Tibial nerve (tissue), 4 donors: ENCODE measurements around the gene SYNM. TPM values are rescaled to one million over a fixed set of nuclear protein-coding genes. Genes with fewer than 3 reads are reported as not detected.

ENCODE experiments used
- DNase-seq, 2 donors: peaks; one replicate each; pipeline ENCODE4 v3.0.0-alpha.2; 2019; ENCODE audit warnings: low spot score in 2 of 2
- H3K27ac ChIP-seq, 4 donors: fragments of 200-600 bp; sonication (generic) in 3 of 4; one replicate each; pipeline ENCODE4 v1.5.1; 2017 to 2019; ENCODE audit warnings: mild to moderate bottlenecking in 1 of 4
- H3K27me3 ChIP-seq, 2 donors: fragments of 200-600 bp; sonication (generic) in 1 of 2; one replicate each; pipeline versions ENCODE4 v1.5.1 to v1.6.0; 2017 to 2019
- H3K36me3 ChIP-seq, 3 donors: fragments of 200-600 bp; sonication (generic); one replicate each; pipeline ENCODE4 v1.5.1; 2018 to 2019
- H3K4me1 ChIP-seq, 4 donors: fragments of 200-600 bp; sonication (generic) in 3 of 4; one replicate each; pipeline ENCODE4 v1.5.1; 2017 to 2019
- H3K4me3 ChIP-seq, 4 donors: fragments of 200-600 bp; sonication (generic) in 3 of 4; one replicate each; pipeline ENCODE4 v1.5.1; 2017 to 2019; ENCODE audit warnings: mild to moderate bottlenecking in 1 of 4, moderate library complexity in 1 of 4
- H3K9me3 ChIP-seq, 4 donors: fragments of 200-600 bp; sonication (generic) in 3 of 4; one replicate each; pipeline ENCODE4 v1.5.1; 2017 to 2019
- EP300 ChIP-seq, 2 donors: sonication (generic); formaldehyde crosslinking; IDR thresholded peaks; one replicate each; pipeline ENCODE4 v1.6.1; 2017; ENCODE audit warnings: antibody characterized with exemption in 2 of 2, mild to moderate bottlenecking in 1 of 2
- POLR2A ChIP-seq, 2 donors: fragments of 450-650 bp; IDR thresholded peaks; one replicate each; pipeline ENCODE4 v1.6.1; 2017; ENCODE audit warnings: antibody characterized with exemption in 2 of 2, mild to moderate bottlenecking in 2 of 2, moderate library complexity in 2 of 2
- WGBS, 2 donors: methylation state at CpG; one replicate each; pipeline ENCODE4 v1.1.5; 2018; 5-methylcytosine and 5-hydroxymethylcytosine counted together
- total RNA-seq, 4 donors: library from RNA; depleted of rRNA; stranded (reverse); fragments of >200 nt; gene quantifications; one replicate each; pipeline ENCODE4 v1.1.0, GENCODE V29; 2016
- TF ChIP-seq, protein P1 (sequence below), 5 experiments: fragments of 200-600 bp in 3 of 5; fragments of 450-650 bp in 2 of 5; sonication (generic) in 3 of 5; IDR thresholded peaks; one replicate each; pipeline ENCODE4 v1.5.1; 2016 to 2019; ENCODE audit warnings: antibody characterized with exemption in 5 of 5, mild to moderate bottlenecking in 3 of 5, moderate library complexity in 2 of 5

SYNM gene
- total RNA-seq, 4 donors from 2014 or later: 26.4 to 47.0 (median 29.6) TPM

DNA sequence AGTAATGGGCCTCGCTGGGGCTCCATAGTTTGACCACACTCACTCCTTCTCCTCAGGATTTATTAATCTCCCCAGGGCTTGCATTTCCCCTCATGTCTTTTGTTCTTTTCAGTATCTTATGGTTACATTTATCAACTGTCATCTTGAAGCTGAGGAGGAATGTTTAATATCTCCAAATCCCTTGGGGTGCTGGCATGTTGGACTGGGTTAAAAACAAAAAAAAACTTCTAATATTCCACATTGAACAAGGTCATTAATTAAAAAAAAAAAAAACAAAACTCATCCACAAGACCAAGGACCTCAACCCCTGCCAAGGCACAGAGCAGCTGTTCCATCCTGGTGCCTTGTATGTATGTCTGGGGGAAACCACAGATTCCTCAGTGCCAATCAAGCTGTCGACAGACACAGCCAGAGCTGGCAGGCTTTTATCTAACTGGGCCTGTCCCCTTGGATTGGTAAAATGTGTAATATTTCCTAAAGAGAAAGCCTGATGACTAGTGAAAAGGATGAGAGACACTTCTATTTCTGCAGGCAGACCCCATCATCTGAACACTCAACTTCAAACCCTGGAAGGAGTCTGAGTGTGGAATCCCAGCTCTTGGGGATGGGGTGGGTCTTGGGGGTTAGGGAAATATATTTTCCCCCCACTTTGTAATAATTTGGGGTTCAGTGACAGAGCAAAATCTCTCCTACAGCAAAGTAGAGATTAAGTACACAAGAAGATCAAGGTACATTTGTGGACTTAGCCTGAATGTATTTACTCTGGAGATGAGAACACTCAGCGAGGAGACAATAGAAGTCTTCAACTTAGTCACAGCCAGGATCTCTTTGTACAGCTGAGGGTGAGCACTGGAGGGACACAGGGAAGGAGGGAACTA, 75.4 kb downstream of the SYNM start:
- H3K9me3 ChIP-seq: no peaks in the 10 kb centered on the region
- no peak overlapping the region for H3K4me3 ChIP-seq
- DNase-seq: no peak
- TF ChIP-seq, protein P1, sequence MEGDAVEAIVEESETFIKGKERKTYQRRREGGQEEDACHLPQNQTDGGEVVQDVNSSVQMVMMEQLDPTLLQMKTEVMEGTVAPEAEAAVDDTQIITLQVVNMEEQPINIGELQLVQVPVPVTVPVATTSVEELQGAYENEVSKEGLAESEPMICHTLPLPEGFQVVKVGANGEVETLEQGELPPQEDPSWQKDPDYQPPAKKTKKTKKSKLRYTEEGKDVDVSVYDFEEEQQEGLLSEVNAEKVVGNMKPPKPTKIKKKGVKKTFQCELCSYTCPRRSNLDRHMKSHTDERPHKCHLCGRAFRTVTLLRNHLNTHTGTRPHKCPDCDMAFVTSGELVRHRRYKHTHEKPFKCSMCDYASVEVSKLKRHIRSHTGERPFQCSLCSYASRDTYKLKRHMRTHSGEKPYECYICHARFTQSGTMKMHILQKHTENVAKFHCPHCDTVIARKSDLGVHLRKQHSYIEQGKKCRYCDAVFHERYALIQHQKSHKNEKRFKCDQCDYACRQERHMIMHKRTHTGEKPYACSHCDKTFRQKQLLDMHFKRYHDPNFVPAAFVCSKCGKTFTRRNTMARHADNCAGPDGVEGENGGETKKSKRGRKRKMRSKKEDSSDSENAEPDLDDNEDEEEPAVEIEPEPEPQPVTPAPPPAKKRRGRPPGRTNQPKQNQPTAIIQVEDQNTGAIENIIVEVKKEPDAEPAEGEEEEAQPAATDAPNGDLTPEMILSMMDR (IDR thresholded peaks at IDR 0.05): no peak
- TF ChIP-seq EP300 (IDR thresholded peaks at IDR 0.05): no peak
- no peak for TF ChIP-seq POLR2A (IDR thresholded peaks at IDR 0.05)
- no peaks in the 10 kb centered on the region for H3K27me3 ChIP-seq
- WGBS, 2 donors: 82 to 87% methylated on average over 3 of the region's 3 CpGs
- peaks cover 0 to 6% (median 0%) of the 10 kb centered on the region in 3 donors for H3K36me3 ChIP-seq
- peak overlapping the region in 1 of 4 donors; percentile 53 for H3K27ac ChIP-seq
- peaks cover 0 to 46% (median 11%) of the 10 kb centered on the region in 4 donors for H3K4me1 ChIP-seq

DNA sequence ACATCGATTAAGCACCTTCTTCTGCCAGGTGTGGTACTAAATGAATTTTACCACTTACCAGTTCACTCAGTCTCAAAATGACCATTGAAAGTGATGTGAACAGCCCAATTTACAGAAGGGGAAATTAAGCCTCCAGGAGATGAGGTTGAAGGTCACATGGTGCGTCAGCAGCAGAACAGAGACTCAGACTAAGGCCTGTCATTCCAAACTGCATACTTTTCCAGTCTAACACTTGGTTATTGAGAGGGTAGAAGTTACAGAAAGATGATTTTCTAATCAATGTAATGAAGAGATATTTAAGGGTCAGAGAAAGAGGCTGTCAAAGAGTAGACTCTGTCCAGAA, 76.1 kb downstream of the SYNM start:
- no peak overlapping the region for H3K4me3 ChIP-seq
- H3K4me1 ChIP-seq: peaks cover 0 to 52% (median 13%) of the 10 kb centered on the region in 4 donors
- H3K9me3 ChIP-seq: no peaks in the 10 kb centered on the region
- peaks cover 0 to 6% (median 0%) of the 10 kb centered on the region in 3 donors for H3K36me3 ChIP-seq
- 90 to 92% methylated on average over 2 of the region's 2 CpGs for WGBS, 2 donors
- H3K27me3 ChIP-seq: no peaks in the 10 kb centered on the region
- H3K27ac ChIP-seq: peak overlapping the region in 2 of 4 donors; percentile 53 to 63
- no peak for TF ChIP-seq POLR2A (IDR thresholded peaks at IDR 0.05)
- TF ChIP-seq, protein P1 (IDR thresholded peaks at IDR 0.05): no peak
- TF ChIP-seq EP300 (IDR thresholded peaks at IDR 0.05): no peak
- DNase-seq: no peak

DNA sequence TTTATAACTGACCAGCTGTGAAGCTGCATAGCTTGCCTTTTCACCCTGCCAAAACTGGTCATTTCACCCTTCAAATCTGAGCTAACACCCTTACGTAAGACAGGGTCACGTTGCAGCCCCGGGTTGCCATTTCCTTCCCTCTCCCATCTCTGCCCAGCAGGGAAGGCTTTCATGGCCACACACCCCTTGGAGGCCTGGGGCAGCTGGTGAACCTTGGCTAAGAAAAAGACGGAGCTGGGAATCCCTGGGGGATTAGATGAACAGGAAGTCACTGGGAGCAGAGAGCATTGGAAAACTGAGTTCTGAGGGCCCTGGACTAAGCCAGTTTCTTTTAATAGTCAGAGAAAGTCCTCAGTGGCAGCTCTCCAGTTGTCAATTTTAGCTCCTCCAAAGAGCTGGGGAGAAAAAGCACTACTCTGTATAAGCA, 76.7 kb downstream of the SYNM start:
- H3K9me3 ChIP-seq: no peaks in the 10 kb centered on the region
- peaks cover 0 to 58% (median 15%) of the 10 kb centered on the region in 4 donors for H3K4me1 ChIP-seq
- H3K27me3 ChIP-seq: no peaks in the 10 kb centered on the region
- peak; percentile 17 to 19 for DNase-seq
- H3K36me3 ChIP-seq: peaks cover 0 to 6% (median 0%) of the 10 kb centered on the region in 3 donors
- no peak overlapping the region for H3K4me3 ChIP-seq
- TF ChIP-seq EP300 (IDR thresholded peaks at IDR 0.05) (peak in 1 of 2 donors; percentile 47), POLR2A (IDR thresholded peaks at IDR 0.05) (no peak)
- TF ChIP-seq, protein P1 (IDR thresholded peaks at IDR 0.05): no peak
- peak overlapping the region in 2 of 4 donors; percentile 53 to 63 for H3K27ac ChIP-seq
- 35 to 40% methylated on average over 4 of the region's 4 CpGs for WGBS, 2 donors

DNA sequence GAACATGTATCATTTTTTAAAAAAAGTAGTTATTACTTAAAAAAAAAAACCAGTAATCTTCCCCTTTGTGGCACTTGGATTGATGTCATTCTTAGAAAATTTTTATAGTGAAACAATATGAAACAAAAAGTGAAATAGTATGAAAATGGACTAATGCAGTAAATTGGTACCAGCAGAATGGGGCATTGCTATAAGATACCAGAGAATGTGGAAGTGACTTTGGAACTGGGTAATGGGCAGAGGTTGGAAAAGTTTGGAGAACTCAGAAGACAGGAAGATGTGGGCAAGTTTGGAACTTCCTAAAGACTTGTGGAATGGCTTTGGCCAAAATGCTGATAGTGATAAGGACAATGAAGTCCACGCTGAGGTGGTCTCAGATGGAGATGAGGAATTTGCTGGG, 77.9 kb downstream of the SYNM start:
- Histone ChIP-seq H3K4me1 (peaks cover 0 to 57% (median 15%) of the 10 kb centered on the region in 4 donors), H3K36me3 (peaks cover 0 to 6% (median 0%) of the 10 kb centered on the region in 3 donors), H3K27ac (peak overlapping the region in 1 of 4 donors; percentile 46), H3K27me3 (no peaks in the 10 kb centered on the region), H3K9me3 (no peaks in the 10 kb centered on the region), H3K4me3 (no peak overlapping the region)
- WGBS, 2 donors: 86 to 92% methylated on average over 1 of the region's 1 CpG
- no peak for DNase-seq
- TF ChIP-seq, protein P1 (IDR thresholded peaks at IDR 0.05): no peak
- TF ChIP-seq POLR2A (IDR thresholded peaks at IDR 0.05): no peak
- TF ChIP-seq EP300 (IDR thresholded peaks at IDR 0.05): no peak

Other genes starting within 250 kb of the SYNM start
- gene PGPEP1L, start 97.3 kb upstream of the SYNM start, total RNA-seq: not detected
- gene TTC23, start 144.5 kb downstream of the SYNM start, total RNA-seq: 10 to 100 TPM; 19.3 to 59.2 (median 25.7) TPM
- gene LRRC28, start 146.4 kb downstream of the SYNM start, total RNA-seq: 10 to 100 TPM; 21.6 to 73.4 (median 33.5) TPM